ENCODE results near the gene SDF2.
"Not testable (repeated sequence)": the region's sequence is repeated elsewhere in the genome, so short reads cannot be mapped to it uniquely, and the experiment has no call there.

Gene SDF2

DNA sequence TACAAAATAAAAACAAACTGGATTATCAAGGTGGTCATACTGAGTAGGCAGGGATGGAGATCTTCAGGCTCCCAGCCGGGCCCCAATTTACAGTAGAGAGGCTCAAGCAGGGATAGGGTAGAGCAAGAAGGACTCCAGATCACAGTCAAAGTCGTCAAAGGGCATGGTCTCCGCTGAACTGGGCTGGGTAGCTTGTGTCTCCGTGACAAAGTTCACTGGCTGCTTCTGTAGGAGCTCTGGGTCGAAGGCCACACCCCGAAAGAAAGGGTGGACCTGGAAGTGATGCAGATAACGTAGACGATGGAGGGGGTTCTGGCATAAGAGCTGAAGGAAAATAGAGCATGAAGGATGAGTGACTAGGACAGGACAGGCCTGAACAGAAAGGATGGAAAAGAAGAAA lies 51.3 kb downstream of the SDF2 start:
- TF ChIP-seq ZFX (IDR thresholded peaks at IDR 0.05; ENCODE audit: borderline replicate concordance): no peak
- TF ChIP-seq, protein P1, sequence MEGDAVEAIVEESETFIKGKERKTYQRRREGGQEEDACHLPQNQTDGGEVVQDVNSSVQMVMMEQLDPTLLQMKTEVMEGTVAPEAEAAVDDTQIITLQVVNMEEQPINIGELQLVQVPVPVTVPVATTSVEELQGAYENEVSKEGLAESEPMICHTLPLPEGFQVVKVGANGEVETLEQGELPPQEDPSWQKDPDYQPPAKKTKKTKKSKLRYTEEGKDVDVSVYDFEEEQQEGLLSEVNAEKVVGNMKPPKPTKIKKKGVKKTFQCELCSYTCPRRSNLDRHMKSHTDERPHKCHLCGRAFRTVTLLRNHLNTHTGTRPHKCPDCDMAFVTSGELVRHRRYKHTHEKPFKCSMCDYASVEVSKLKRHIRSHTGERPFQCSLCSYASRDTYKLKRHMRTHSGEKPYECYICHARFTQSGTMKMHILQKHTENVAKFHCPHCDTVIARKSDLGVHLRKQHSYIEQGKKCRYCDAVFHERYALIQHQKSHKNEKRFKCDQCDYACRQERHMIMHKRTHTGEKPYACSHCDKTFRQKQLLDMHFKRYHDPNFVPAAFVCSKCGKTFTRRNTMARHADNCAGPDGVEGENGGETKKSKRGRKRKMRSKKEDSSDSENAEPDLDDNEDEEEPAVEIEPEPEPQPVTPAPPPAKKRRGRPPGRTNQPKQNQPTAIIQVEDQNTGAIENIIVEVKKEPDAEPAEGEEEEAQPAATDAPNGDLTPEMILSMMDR (IDR thresholded peaks at IDR 0.05): no peak
- H3K27ac ChIP-seq: no peak overlapping the region

DNA sequence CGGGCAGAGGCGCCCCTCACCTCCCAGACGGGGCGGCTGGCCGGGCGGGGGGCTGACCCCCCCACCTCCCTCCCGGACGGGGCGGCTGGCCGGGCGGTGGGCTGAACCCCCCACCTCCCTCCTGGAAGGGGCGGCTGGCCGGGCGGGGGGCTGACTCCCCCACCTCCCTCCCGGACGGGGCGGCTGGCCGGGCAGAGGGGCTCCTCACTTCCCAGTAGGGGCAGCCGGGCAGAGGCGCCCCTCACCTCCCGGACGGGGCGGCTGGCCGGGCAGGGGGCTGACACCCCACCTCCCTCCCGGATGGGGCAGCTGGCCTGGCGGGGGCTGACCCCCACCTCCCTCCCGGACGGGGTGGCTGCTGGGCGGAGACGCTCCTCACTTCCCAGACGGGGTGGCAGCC lies 57.7 kb downstream of the SDF2 start:
- H3K27ac ChIP-seq: not testable (repeated sequence)

DNA sequence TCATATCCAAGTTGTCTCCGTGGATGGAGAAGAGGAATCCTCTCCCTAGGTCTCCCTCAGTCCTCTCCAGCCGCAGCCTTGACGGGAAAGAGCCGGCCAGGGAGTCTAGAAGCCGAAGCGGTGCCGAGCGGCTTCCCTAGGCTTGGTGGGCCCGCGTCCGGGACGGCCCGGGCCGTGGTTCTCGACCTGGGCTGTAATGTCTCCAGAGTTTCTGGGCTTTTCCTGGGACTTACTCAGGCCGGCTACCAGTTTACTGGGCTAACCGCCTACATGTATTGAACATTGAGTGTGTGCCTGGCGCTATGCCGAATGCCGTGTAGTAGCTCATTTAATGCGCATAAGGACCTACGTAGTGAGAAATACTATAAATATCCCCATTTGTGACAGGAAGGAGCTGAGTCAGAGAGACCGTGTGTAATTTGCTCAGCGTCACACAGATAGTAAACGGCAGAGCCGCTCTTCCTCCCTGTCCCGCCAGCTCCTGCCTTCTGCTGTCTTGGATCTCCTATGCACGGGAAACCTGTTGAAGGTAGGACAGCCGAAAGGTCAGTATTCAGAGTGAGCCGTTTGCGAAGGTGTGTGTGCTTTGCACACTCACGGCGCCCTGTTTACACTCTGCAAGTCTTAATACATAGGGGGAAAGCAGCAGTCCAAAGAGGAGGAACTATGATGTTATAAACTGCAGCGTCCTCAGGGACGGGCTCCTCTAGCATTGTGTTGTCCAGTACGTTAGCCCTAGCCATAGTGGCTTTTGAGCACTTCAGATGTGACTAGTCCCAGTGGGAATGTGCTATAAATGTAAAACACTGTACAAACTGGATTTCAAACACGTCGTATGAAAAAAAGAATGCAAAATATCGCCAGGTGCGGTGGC lies 62.2 kb downstream of the SDF2 start:
- TF ChIP-seq ZFX (IDR thresholded peaks at IDR 0.05; ENCODE audit: borderline replicate concordance): no peak
- TF ChIP-seq, protein P1 (IDR thresholded peaks at IDR 0.05): no peak
- H3K27ac ChIP-seq: peak overlapping the region; percentile 93

DNA sequence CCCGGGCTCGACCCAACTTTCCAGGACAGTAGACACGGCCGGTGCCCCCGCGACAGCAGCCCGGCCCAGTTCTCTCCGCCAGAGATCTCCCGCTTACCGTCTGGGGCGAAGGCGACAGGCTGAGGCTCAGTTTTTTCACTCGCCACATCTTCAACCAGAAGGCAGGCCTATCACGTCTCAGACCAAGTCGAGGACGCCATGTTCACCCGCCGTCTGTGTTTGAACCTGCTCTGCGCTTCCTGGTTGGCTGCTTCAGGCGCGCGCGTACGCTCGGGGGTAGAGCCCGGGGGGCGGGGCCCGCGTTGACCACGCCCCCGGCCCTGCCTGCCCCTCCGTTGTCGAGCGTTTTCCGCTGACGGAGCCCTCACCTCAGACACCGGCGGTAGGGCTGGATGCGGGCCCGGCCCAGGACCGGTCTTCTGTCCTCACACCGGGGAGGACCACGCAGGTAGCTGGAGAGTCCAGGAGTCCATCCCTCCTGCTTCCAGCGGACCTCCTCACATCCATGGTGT lies 62.9 kb downstream of the SDF2 start, which contains the start of gene SPAG5:
Gene SPAG5 (minus strand): TSS at position 227 of the 512 bp plus-strand sequence. CDS start 79 bp downstream, at position 148.
- TF ChIP-seq, protein P1 (IDR thresholded peaks at IDR 0.05): no peak
- TF ChIP-seq ZFX (IDR thresholded peaks at IDR 0.05; ENCODE audit: borderline replicate concordance): no peak
- peak within 1 kb of the TSS; percentile 93 for H3K27ac ChIP-seq

DNA sequence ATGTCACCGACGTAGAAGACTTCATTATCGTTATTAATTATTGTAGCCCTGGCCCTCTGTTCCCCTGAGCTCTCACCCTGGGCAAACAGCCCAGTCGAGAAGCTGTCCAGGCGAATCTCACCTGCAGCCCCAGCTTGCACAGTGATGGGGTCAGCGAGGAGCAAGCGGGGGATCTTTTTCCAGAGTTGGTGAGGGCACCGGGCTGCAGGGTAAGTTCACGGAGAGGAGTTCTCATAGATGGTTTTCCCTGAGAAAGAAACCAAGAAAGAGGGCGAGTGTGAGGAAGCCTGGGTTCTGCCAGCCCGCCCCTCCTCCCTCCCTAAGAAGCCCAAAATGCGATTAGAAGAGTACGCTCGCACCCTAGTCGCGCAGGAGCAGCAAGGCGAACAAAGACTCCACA lies 63.3 kb downstream of the SDF2 start:
- TF ChIP-seq, protein P1 (IDR thresholded peaks at IDR 0.05): no peak
- TF ChIP-seq ZFX (IDR thresholded peaks at IDR 0.05; ENCODE audit: borderline replicate concordance): no peak
- H3K27ac ChIP-seq: peak overlapping the region; percentile 93

All from 22Rv1 (cell line).